Measurements from ENCODE around the gene SECTM1.

SECTM1 gene

DNA sequence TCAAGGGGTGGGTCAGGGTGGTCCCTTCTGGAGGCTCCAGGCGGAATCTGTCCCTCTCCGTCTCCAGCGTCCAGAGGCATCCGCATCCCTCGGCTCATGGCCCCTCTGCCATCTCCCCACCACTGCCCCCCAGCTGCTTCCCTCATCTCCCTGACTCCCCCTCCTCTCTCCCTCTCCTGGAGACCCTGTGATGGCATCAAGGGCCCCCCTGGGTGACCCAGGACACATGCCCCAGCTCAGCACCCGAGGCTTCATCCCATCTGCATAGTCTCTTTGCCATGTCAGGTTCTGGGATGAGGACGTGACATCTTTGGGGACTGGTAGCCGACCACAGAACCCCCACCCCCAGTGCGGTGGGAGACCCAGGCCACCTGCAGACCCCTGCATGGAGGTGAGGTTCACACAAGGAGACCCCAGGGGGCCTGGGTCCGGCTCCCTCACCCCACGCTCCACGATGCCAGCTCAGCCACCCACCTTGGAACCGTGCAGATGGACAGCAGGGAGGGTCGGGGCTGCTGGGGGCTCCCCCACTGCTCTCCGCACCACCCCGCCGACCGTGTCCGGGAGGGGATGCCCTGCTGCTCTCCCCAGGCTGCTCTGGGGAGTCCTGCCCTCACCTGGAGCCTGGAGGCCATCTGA, 3.8 kb downstream of the SECTM1 start:
- Histone ChIP-seq H3K9ac (no peak overlapping the region), H2AFZ (no peak overlapping the region), H3K9me3 (ENCODE audit: control insufficient read depth, low read length) (no peaks in the 10 kb centered on the region), H3K79me2 (no peaks in the 10 kb centered on the region), H3K27ac (no peak overlapping the region), H3K36me3 (ENCODE audit: control insufficient read depth, insufficient read depth, low read length) (no peaks in the 10 kb centered on the region), H3K4me1 (peaks cover 12% of the 10 kb centered on the region), H3K27me3 (ENCODE audit: control insufficient read depth, insufficient read depth, low read length) (no peaks in the 10 kb centered on the region), H3K4me2 (ENCODE audit: low read length) (no peak overlapping the region), H3K4me3 (ENCODE audit: low read depth, low read length) (no peak overlapping the region)
- TF ChIP-seq, protein P1, sequence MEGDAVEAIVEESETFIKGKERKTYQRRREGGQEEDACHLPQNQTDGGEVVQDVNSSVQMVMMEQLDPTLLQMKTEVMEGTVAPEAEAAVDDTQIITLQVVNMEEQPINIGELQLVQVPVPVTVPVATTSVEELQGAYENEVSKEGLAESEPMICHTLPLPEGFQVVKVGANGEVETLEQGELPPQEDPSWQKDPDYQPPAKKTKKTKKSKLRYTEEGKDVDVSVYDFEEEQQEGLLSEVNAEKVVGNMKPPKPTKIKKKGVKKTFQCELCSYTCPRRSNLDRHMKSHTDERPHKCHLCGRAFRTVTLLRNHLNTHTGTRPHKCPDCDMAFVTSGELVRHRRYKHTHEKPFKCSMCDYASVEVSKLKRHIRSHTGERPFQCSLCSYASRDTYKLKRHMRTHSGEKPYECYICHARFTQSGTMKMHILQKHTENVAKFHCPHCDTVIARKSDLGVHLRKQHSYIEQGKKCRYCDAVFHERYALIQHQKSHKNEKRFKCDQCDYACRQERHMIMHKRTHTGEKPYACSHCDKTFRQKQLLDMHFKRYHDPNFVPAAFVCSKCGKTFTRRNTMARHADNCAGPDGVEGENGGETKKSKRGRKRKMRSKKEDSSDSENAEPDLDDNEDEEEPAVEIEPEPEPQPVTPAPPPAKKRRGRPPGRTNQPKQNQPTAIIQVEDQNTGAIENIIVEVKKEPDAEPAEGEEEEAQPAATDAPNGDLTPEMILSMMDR (IDR thresholded peaks at IDR 0.05), result no peak

DNA sequence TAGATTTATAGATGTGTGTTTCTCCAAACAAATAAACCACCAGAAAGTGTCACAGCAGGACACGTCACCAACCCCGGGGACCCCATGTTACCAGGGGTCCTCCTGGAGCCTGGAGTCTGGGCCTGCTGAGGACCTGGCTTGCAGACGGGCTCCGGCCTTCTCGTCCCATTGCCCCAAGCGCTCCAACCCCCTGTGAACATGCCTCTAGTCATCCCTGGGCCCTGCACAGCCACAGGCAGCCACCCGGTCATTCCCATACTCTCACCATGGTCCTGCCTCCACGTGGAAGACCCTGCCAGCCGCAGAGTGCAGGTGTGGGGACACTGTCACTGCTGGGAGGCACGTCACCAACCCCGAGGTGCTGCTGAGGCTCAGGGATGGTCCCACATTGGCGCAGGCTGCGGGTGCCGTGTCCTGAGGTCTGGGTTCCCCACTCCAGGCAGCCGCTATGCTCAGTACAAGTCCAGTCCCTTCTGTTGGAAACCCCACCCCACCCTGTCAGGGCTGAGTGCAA, 4.5 kb downstream of the SECTM1 start:
- H3K27me3 ChIP-seq (ENCODE audit: control insufficient read depth, insufficient read depth, low read length), result no peaks in the 10 kb centered on the region
- H3K4me2 ChIP-seq (ENCODE audit: low read length), result no peak overlapping the region
- H2AFZ ChIP-seq, result no peak overlapping the region
- no peak overlapping the region for H3K4me3 ChIP-seq (ENCODE audit: low read depth, low read length)
- TF ChIP-seq, protein P1 (IDR thresholded peaks at IDR 0.05), result no peak
- peaks cover 12% of the 10 kb centered on the region for H3K4me1 ChIP-seq
- no peaks in the 10 kb centered on the region for H3K9me3 ChIP-seq (ENCODE audit: control insufficient read depth, low read length)
- no peak overlapping the region for H3K9ac ChIP-seq
- H3K36me3 ChIP-seq (ENCODE audit: control insufficient read depth, insufficient read depth, low read length), result no peaks in the 10 kb centered on the region
- no peak overlapping the region for H3K27ac ChIP-seq
- H3K79me2 ChIP-seq, result no peaks in the 10 kb centered on the region

GRCh38 chr17:82328141-82328993, 5.2 kb downstream of the SECTM1 start:
- Histone ChIP-seq H3K4me2 (ENCODE audit: low read length) (no peak overlapping the region), H3K27me3 (ENCODE audit: control insufficient read depth, insufficient read depth, low read length) (no peaks in the 10 kb centered on the region), H3K4me1 (peaks cover 12% of the 10 kb centered on the region), H3K79me2 (no peaks in the 10 kb centered on the region), H3K4me3 (ENCODE audit: low read depth, low read length) (no peak overlapping the region), H3K9me3 (ENCODE audit: control insufficient read depth, low read length) (no peaks in the 10 kb centered on the region), H3K27ac (no peak overlapping the region), H2AFZ (no peak overlapping the region), H3K9ac (no peak overlapping the region), H3K36me3 (ENCODE audit: control insufficient read depth, insufficient read depth, low read length) (no peaks in the 10 kb centered on the region)
- TF ChIP-seq, protein P1 (IDR thresholded peaks at IDR 0.05), result no peak

GRCh38 chr17:82327757-82328140, 5.8 kb downstream of the SECTM1 start:
- Histone ChIP-seq H3K79me2 (no peaks in the 10 kb centered on the region), H2AFZ (no peak overlapping the region), H3K27me3 (ENCODE audit: control insufficient read depth, insufficient read depth, low read length) (no peaks in the 10 kb centered on the region), H3K36me3 (ENCODE audit: control insufficient read depth, insufficient read depth, low read length) (no peaks in the 10 kb centered on the region), H3K4me3 (ENCODE audit: low read depth, low read length) (no peak overlapping the region), H3K9me3 (ENCODE audit: control insufficient read depth, low read length) (no peaks in the 10 kb centered on the region), H3K4me2 (ENCODE audit: low read length) (no peak overlapping the region), H3K9ac (no peak overlapping the region), H3K4me1 (peaks cover 9% of the 10 kb centered on the region), H3K27ac (no peak overlapping the region)
- TF ChIP-seq, protein P1 (IDR thresholded peaks at IDR 0.05), result no peak
